Measurements from ENCODE around the gene ATOSB. TPM values are rescaled to one million over a fixed set of nuclear protein-coding genes. Genes with fewer than 3 reads are reported as not detected.

ATOSB gene
- total and polyA plus RNA-seq, 2 of the 8 experiments (the other 6 are each of a cell fraction or from before 2014, with no cell fraction given) = 6.9 to 10.4 TPM

DNA sequence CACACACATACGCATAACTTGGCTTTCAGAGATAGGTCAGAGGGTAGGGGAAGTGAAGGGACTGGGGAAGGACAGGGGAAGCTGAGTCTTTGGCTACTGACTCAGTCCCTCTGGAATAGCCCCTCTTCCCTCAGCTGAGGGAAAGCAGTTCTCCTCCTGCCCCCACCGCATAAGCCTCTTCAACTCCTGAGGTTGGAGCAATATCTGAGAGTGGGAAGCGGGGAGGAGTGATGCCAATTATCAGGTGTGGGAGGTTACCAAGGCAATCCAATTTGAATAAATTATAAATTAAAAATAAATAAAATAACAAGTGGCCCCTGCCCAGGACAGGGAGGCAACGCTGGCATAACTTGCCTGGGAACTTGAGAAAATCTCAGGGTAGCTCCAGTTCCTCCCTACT, 11.1 kb downstream of the ATOSB start:
- Histone ChIP-seq H3K27me3 (replicated peaks in 1 of 4; ENCODE audit: control insufficient read depth in 3 of 4, extremely low read depth in 1 of 4, insufficient read depth in 3 of 4, low read length in 3 of 4) (no peaks in the 10 kb centered on the region), H3K36me3 (ENCODE audit: control insufficient read depth in 2 of 4, insufficient read depth in 4 of 4, low read length in 3 of 4) (peaks cover 9 to 21% (median 17%) of the 10 kb centered on the region in 4 experiments), H2BK15ac (ENCODE audit: low read length) (no peak overlapping the region), H4K91ac (replicated peaks; ENCODE audit: insufficient read length, low read length) (no peak overlapping the region), H3K4me3 (ENCODE audit: extremely low read depth in 1 of 4, insufficient read depth in 2 of 4, low read depth in 3 of 4, low read length in 4 of 4) (0 out of 8 replicates have a peak overlapping the region, but pooled peaks of 1 of the 4 experiments have one; percentile 99), H2BK12ac (ENCODE audit: low read depth, low read length) (peak overlapping the region; percentile 44; the same call in 1 of the 2 replicates), H3K79me1 (ENCODE audit: low read depth, low read length) (peaks cover 7% of the 10 kb centered on the region), H4K5ac (ENCODE audit: insufficient read length, low read depth, low read length) (no peak overlapping the region), H3K56ac (replicated peaks; ENCODE audit: insufficient read length, low read depth, low read length) (no peak overlapping the region), H3K9me3 (ENCODE audit: insufficient read depth in 2 of 2, low read depth in 1 of 2, low read length in 1 of 2) (no peaks in the 10 kb centered on the region), H3K27ac (ENCODE audit: low read depth, low read length) (peak overlapping the region; percentile 96), H3K18ac (ENCODE audit: extremely low read depth, low read length) (no peak overlapping the region), H3K23ac (ENCODE audit: insufficient read length) (no peak overlapping the region), H2BK5ac (ENCODE audit: low read depth, low read length) (peak overlapping the region; percentile 96; the same call in 1 of the 2 replicates), H2BK20ac (ENCODE audit: low read length) (no peak overlapping the region), H3K4ac (replicated peaks; ENCODE audit: insufficient read length, low read depth, low read length) (no peak overlapping the region), H3K9ac (replicated peaks in 1 of 4; ENCODE audit: extremely low read depth in 1 of 4, low read depth in 3 of 4, low read length in 3 of 4) (peak overlapping the region in 2 of 4 experiments; percentile 43 to 94; a peak in 3 of 7 replicates), H4K8ac (ENCODE audit: extremely low read depth, insufficient read depth, low read length) (peak overlapping the region; percentile 88; the same call in 1 of the 2 replicates), H2BK120ac (replicated peaks; ENCODE audit: low read depth, low read length) (no peak overlapping the region), H2AK5ac (ENCODE audit: low read depth, low read length) (no peak overlapping the region; the same call in 1 of the 2 replicates), H3K23me2 (ENCODE audit: low read depth, low read length) (peaks cover 10% of the 10 kb centered on the region), H3K4me1 (replicated peaks in 1 of 4; ENCODE audit: control insufficient read depth in 3 of 4, insufficient read depth in 4 of 4, low read length in 3 of 4) (peaks cover 0 to 17% (median 6%) of the 10 kb centered on the region in 4 experiments; a peak in 5 of 7 replicates), H3K14ac (ENCODE audit: insufficient read length) (no peak overlapping the region), H3K79me2 (ENCODE audit: control insufficient read depth in 1 of 2, insufficient read depth in 2 of 2, low read length in 2 of 2) (peaks cover 0 to 16% of the 10 kb centered on the region in 2 experiments; a peak in 2 of 4 replicates), H4K20me1 (replicated peaks in 1 of 2; ENCODE audit: control insufficient read depth in 1 of 2, insufficient read depth in 2 of 2, low read length in 2 of 2) (peaks cover 2 to 4% of the 10 kb centered on the region in 2 experiments), H3K4me2 (ENCODE audit: insufficient read depth in 1 of 2, low read depth in 2 of 2, low read length in 2 of 2) (peak overlapping the region; percentile 75 to 100; a peak in 2 of 4 replicates), H2AFZ (ENCODE audit: low read length) (no peak overlapping the region)
- DNase-seq (ENCODE audit: low read depth in 1 of 2, low spot score in 2 of 2) = no peak
- 94% methylated on average over 4 of the region's 4 CpGs; no CpG with 5 or more reads in 1 of the 2 experiments for WGBS, 2 experiments (ENCODE audit: extremely low coverage in 1 of 2, insufficient coverage in 1 of 2, insufficient read length in 1 of 2, insufficient replicate concordance in 2 of 2, low coverage in 1 of 2, low lambda C conversion rate in 2 of 2, missing lambda C conversion rate in 1 of 2)
- ChIA-PET CTCF (ENCODE audit: partially characterized antibody) (interaction anchor here (1.0 to 1.7 kb wide), 3 partner anchors 9 to 154 kb away, joined by 3 to 7 read pairs (median 5); partner anchors contain the start of gene ATOSB), POLR2A (ENCODE audit: partially characterized antibody) (interaction anchor here (1.0 to 17.4 kb wide), 8 partner anchors 7 to 115 kb away, joined by 3 to 440 read pairs (median 16); partner anchors contain the start of genes ATOSB, DNAJB5, FANCG and PIGO)
- no peak for TF ChIP-seq SIN3A (conservative IDR thresholded peaks at IDR 0.05 in 1 of 2, IDR thresholded peaks at IDR 0.05 in 1 of 2; ENCODE audit: low read depth in 1 of 2, low read length in 2 of 2)
- no peak for TF ChIP-seq TCF12 (IDR thresholded peaks at IDR 0.05; ENCODE audit: low read depth, low read length)
- no peak for TF ChIP-seq SIX5 (IDR thresholded peaks at IDR 0.05; ENCODE audit: low read depth, low read length)
- TF ChIP-seq JUN (IDR thresholded peaks at IDR 0.05; ENCODE audit: low read depth, low read length) = no peak
- TF ChIP-seq KDM1A (IDR thresholded peaks at IDR 0.05; ENCODE audit: borderline replicate concordance, low read length) = no peak
- TF ChIP-seq TEAD4 (IDR thresholded peaks at IDR 0.05; ENCODE audit: low read depth, low read length) = no peak
- TF ChIP-seq CEBPB (IDR thresholded peaks at IDR 0.05; ENCODE audit: low read depth, low read length) = no peak
- TF ChIP-seq EGR1 (IDR thresholded peaks at IDR 0.05; ENCODE audit: borderline replicate concordance, low read depth, low read length) = no peak
- TF ChIP-seq GABPA (IDR thresholded peaks at IDR 0.05; ENCODE audit: borderline replicate concordance, insufficient read depth, low read length) = no peak
- TF ChIP-seq RNF2 (IDR thresholded peaks at IDR 0.05; ENCODE audit: borderline replicate concordance, low read depth, low read length, missing control alignments, poor library complexity, severe bottlenecking) = no peak
- TF ChIP-seq SRF (IDR thresholded peaks at IDR 0.05; ENCODE audit: low read depth, low read length) = no peak
- no peak for TF ChIP-seq BACH1 (IDR thresholded peaks at IDR 0.05; ENCODE audit: low read length)
- no peak for TF ChIP-seq POU5F1 (IDR thresholded peaks at IDR 0.05; ENCODE audit: low read depth, low read length)
- no peak for TF ChIP-seq SP4 (IDR thresholded peaks at IDR 0.05; ENCODE audit: low read length)
- no peak for FAIRE-seq

Measured in H1 (cell line).